ENCODE results near the gene TBC1D19.

Gene TBC1D19

DNA sequence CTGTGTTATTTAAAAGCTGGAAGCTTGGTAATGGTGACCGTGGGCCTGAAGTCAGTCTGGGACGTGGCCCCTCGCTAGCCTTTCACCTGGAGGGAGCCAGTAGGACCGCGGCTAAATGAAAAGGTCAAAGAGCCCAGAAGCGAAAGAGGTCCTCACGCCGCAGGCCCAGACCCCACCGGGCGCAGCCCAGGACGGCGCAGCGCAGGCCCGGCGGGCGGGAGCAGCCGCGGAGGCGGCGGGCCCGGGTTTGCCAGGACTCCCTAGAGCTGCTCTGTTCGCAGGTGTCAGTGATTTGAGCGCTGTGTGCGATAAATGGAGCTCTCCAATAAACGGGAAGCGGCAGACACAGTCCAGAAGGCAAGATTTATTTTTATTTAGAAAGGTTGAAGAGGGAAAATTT, 220.6 kb downstream of the TBC1D19 start:
- H3K27ac Mint-ChIP-seq = peak overlapping the region in 1 of 3 experiments; percentile 56
- H3K27me3 Mint-ChIP-seq (ENCODE audit: low read depth) = no peaks in the 10 kb centered on the region
- TF ChIP-seq, protein P1, sequence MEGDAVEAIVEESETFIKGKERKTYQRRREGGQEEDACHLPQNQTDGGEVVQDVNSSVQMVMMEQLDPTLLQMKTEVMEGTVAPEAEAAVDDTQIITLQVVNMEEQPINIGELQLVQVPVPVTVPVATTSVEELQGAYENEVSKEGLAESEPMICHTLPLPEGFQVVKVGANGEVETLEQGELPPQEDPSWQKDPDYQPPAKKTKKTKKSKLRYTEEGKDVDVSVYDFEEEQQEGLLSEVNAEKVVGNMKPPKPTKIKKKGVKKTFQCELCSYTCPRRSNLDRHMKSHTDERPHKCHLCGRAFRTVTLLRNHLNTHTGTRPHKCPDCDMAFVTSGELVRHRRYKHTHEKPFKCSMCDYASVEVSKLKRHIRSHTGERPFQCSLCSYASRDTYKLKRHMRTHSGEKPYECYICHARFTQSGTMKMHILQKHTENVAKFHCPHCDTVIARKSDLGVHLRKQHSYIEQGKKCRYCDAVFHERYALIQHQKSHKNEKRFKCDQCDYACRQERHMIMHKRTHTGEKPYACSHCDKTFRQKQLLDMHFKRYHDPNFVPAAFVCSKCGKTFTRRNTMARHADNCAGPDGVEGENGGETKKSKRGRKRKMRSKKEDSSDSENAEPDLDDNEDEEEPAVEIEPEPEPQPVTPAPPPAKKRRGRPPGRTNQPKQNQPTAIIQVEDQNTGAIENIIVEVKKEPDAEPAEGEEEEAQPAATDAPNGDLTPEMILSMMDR (IDR thresholded peaks at IDR 0.05; ENCODE audit: unreplicated experiment in 3 of 3) = no peak
- H3K9me3 Mint-ChIP-seq = peaks cover 6% of the 10 kb centered on the region
- H3K4me3 Mint-ChIP-seq = no peak overlapping the region
- H3K36me3 Mint-ChIP-seq (ENCODE audit: low read depth) = no peaks in the 10 kb centered on the region
- H3K4me1 Mint-ChIP-seq = peaks cover 42% of the 10 kb centered on the region

DNA sequence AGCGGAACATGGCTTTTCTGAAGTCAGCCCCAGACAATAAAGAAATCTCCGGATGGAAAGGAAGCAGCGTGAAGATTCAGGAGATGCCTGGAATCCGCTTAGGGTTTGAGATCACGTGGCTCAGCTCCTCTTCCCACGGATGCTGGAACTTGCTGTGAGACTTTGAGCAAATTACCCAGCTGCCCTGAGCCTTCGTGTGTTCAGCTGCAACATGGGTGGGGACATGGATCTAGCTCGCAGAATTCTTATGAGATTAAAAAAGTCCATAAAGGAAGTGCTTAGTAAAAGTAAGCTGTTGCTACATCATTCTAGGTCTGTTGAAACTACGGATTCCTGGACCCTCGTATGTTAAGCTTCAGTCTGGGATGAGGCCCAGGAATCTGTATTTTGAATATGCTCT, 221.0 kb downstream of the TBC1D19 start:
- H3K4me1 Mint-ChIP-seq = peaks cover 42% of the 10 kb centered on the region
- H3K27ac Mint-ChIP-seq = peak overlapping the region in 1 of 3 experiments; percentile 56
- peaks cover 3% of the 10 kb centered on the region for H3K9me3 Mint-ChIP-seq
- H3K36me3 Mint-ChIP-seq (ENCODE audit: low read depth) = no peaks in the 10 kb centered on the region
- H3K27me3 Mint-ChIP-seq (ENCODE audit: low read depth) = no peaks in the 10 kb centered on the region
- TF ChIP-seq, protein P1 (IDR thresholded peaks at IDR 0.05; ENCODE audit: unreplicated experiment in 3 of 3) = no peak
- no peak overlapping the region for H3K4me3 Mint-ChIP-seq
